Neuron (in vitro differentiated cells): ENCODE results near the gene RPS2.

Source experiments
- H2AFZ ChIP-seq: one replicate; pipeline ENCODE4 v1.6.1; 2013; ENCODE audit warnings: low read depth, mild to moderate bottlenecking, inconsistent platforms, low read length, moderate library complexity
- H3K27me3 ChIP-seq: one replicate; pipeline ENCODE4 v1.6.1; 2013; ENCODE audit warnings: low read length; ENCODE audit not compliant: insufficient read depth
- H3K36me3 ChIP-seq: one replicate; pipeline ENCODE4 v1.6.1; 2013; ENCODE audit warnings: low read length; ENCODE audit not compliant: insufficient read depth
- H3K4me1 ChIP-seq: one replicate; pipeline ENCODE4 v1.6.1; 2013; ENCODE audit warnings: low read length; ENCODE audit not compliant: insufficient read depth
- H3K4me3 ChIP-seq: 2 replicates; pipeline ENCODE4 v1.5.1; 2013; ENCODE audit warnings: mild to moderate bottlenecking, low read length, moderate library complexity
- H3K9me3 ChIP-seq: one replicate; pipeline ENCODE4 v1.6.1; 2013; ENCODE audit warnings: low read length

Gene RPS2

DNA sequence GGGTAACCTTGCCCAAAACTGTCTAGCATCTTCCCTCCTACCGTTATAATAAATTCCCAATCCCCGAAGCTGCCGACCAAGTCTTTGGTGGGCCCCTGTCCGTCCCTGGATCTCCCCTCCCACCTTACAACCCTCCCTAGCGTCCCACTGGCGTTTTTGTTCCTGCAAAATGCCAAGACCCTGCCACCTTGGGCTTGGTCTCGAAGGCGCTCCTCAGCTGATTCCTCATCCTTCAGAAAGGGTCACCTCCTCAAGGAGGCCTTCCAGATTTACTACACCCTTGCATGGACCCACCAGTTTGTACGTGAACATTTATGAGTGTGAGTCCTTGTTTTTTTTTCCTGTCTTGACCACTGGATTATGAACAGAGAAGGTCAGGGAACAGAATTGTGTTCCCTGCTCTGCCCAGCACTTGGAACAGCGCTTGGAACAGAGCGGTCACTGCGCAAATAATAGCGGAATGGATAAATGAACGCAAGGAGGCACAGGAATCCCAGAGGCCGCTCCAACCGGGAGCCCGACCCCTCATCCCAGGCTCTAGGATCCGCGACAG lies 18.4 kb upstream of the RPS2 start:
- Histone ChIP-seq H3K4me1 (peaks cover 32% of the 10 kb centered on the region), H3K27me3 (no peaks in the 10 kb centered on the region), H3K9me3 (no peaks in the 10 kb centered on the region), H3K36me3 (peaks cover 28% of the 10 kb centered on the region), H2AFZ (peak overlapping the region; percentile 54), H3K4me3 (peak overlapping the region; percentile 46)

DNA sequence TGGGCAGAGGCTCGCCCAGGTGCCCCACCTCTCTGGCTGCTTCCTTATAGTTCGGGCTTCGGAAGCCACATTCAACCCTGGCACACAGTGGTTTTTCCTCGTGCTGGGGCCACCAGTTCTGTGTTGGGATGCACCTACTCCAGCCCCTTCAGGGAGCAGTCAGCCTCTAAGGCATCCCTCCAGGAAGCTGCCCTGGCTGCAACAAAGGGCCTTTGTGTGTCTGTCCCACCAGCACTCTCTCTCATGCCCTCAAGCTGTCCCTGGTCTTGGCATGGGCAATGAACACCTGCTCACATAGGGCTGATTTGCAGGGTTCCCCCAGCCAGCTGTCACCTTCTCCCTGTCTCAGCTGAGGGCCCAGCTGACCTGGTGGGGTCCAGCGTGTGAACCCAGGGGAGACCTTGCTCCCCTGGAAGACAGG lies 17.4 kb upstream of the RPS2 start:
- H3K4me1 ChIP-seq, result peaks cover 32% of the 10 kb centered on the region
- no peaks in the 10 kb centered on the region for H3K27me3 ChIP-seq
- no peaks in the 10 kb centered on the region for H3K9me3 ChIP-seq
- peaks cover 38% of the 10 kb centered on the region for H3K36me3 ChIP-seq
- no peak overlapping the region for H3K4me3 ChIP-seq
- no peak overlapping the region for H2AFZ ChIP-seq

DNA sequence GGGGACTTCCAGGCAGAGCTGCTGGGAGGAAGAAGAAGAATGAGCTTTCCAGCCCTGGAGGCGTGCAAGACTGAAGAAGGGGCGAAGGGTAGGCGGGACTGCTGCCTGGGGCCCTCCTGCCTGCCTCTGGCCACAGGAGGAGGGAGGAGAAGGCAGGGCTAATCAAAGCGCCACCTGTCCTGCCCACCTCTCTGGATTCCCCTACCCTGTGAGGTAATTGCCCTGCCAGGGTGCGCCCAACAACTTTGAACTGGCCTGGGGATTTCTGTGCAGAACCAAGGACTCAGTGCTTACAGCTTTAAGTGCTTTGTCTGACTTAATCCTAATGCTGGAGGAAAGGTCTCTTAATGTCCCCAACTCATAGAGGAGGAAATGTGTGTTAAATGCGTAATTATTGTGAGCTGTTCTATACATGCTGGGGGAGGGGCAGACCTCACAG lies 16.8 kb upstream of the RPS2 start, which contains the start of gene NOXO1:
Gene NOXO1, minus strand, starts transcription at position 72 of the 439 bp plus-strand sequence. CDS start 290 bp downstream, outside the sequence.
- Histone ChIP-seq H3K4me3 (no peak within 1 kb of the TSS), H3K27me3 (no peaks in the 10 kb centered on the region), H3K4me1 (peaks cover 32% of the 10 kb centered on the region), H3K36me3 (peaks cover 38% of the 10 kb centered on the region), H3K9me3 (no peaks in the 10 kb centered on the region), H2AFZ (no peak within 1 kb of the TSS)

DNA sequence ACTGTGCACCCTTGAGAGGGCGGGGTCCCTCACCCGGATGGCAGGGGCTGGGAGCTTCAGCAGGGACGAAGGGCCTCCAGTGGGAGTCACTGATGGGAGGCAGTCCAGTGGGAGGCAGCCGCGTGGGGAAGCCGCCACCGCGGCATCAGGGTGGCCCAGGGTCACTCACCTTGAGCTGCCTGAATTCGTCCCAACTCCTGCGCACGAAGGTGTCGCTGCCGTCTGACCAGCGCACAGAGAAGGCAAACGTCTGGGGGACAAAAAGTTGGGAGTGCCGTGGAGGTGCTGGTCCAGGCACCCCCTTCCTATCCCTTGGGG lies 16.1 kb upstream of the RPS2 start:
- H3K36me3 ChIP-seq, result peaks cover 38% of the 10 kb centered on the region
- H2AFZ ChIP-seq, result no peak overlapping the region
- H3K27me3 ChIP-seq, result no peaks in the 10 kb centered on the region
- H3K4me1 ChIP-seq, result peaks cover 32% of the 10 kb centered on the region
- no peaks in the 10 kb centered on the region for H3K9me3 ChIP-seq
- H3K4me3 ChIP-seq, result no peak overlapping the region

DNA sequence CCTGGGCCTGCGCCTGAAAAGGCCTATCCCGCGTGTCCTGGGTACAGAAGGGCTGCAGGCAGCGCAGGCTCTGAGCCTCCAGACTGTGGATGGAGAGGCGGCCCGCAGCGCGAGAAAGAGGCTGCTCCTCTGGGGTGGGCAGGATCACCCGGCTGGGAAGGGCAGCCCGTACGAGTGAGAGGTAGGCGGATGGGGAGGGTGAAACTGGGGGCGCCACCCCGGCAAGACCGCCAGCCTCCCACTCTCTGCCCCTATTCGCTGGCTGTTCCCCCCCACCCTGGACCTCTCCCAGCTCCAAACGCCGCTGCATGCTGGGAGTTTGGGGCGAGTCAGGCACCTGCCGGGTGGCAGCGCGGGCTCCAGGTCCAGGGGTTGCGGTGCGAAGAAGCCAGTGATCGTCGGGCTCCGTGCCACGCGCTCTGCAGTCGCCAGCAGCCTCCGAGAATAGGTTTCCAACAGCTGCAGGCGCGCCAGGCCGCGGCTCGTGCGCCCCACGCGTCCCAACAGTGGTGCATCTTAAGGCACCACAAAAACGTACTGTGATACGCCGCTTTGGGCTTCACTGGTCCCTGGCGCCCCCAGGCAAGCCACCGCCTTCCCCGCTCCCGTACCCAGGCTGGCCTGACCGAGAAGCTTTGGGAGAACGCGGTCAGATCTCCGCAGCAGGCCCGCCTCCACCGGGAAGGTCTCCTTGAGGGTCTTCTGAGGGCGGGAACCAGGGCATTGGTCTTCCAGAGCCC lies 15.6 kb upstream of the RPS2 start:
- Histone ChIP-seq H3K27me3 (no peaks in the 10 kb centered on the region), H3K4me3 (no peak overlapping the region), H3K4me1 (peaks cover 26% of the 10 kb centered on the region), H2AFZ (no peak overlapping the region), H3K9me3 (no peaks in the 10 kb centered on the region), H3K36me3 (peaks cover 42% of the 10 kb centered on the region)

DNA sequence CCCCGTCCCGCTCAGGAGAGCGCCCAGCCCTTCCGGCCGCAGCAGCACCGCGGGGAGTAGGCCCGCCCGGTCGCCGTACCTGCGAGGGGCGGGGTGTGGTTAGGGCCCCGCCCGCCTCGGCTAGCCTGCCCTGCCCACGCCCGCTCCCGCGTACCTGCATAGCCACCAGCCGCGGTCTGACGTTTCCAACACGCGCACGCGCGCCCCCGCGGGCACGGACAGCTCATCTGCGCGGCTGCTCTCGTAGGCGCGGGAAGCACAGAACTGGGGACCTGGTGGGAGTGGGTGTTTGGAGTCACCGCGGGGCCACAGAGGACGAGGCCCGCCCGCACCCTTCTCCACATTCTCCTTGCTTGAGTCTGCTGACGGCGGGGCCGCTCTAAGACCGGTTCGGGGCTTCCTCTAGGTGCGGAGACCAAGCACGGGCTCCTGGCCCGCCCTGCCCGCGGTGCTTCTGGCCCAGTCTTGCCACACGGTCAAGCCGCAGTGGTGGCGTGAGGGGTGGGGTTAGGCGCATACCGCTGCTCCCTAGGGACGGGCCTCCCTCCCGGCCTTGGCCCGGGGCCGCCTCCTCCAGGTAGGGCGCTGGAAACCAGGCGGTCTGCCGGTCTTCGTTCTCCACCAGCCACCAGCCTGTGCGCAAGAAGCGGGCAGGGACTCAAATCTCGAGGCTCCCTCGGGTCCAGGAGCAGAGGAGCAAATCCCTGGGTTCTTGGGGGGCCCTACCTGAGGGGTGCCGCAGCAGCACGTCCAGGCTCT lies 14.8 kb upstream of the RPS2 start:
- H2AFZ ChIP-seq, result no peak overlapping the region
- no peak overlapping the region for H3K4me3 ChIP-seq

DNA sequence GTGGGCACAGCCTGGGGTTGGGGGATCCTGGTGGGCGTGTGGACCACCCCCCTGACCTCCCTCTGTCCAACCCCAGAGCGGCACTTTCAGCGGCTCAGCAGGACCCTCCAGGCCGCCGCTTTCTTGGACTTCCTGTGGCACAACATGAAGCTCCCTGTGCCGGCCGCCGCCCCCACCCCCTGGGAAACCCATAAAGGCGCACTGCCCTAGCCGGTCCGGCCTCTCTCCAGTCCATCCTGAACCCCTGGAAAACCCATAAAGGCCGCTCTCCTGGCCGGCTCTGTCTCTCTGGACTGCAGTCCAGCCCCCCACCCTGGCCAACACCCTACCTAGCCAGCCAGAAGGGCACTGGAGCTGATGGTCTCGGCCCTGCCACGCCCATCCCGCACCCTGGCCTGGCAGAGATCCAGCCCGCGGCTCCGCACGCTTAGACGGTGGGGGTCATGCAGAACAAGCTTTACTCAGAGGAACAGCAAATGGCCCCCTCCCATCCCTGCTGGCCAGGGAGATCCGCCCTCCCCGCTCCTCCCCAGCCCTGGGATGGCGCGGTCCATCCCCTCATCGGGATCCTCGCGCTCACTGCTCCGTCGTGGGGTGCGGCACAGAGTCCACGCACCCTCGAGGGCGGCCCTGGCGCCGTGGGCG lies 14.0 kb upstream of the RPS2 start:
- Histone ChIP-seq H3K9me3 (no peaks in the 10 kb centered on the region), H3K36me3 (peaks cover 47% of the 10 kb centered on the region), H3K4me1 (peaks cover 19% of the 10 kb centered on the region), H3K4me3 (no peak overlapping the region), H2AFZ (no peak overlapping the region), H3K27me3 (no peaks in the 10 kb centered on the region)

More for the DNA sequence above, 14.8 kb upstream of the RPS2 start:
- H3K9me3 ChIP-seq, result no peaks in the 10 kb centered on the region
- H3K36me3 ChIP-seq, result peaks cover 47% of the 10 kb centered on the region
- no peaks in the 10 kb centered on the region for H3K27me3 ChIP-seq
- H3K4me1 ChIP-seq, result peaks cover 20% of the 10 kb centered on the region

DNA sequence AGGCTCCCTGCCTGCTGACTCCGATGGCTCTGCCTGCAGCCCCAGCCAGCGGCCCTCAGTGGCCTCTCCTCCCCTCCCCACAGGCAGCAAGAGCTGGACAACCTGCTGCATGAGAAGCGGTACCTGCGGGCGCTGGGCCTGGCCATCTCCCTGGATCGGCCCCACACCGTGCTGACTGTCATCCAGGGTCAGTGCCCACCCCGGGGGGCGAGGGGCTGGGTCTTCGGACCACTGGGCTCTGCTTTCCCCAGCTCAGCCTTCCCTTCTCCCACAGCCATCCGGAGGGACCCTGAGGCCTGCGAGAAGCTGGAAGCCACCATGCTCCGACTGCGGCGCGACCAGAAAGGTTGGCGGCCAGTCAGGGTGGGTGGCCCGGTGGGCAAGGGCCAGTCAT lies 13.2 kb upstream of the RPS2 start:
- peaks cover 47% of the 10 kb centered on the region for H3K36me3 ChIP-seq
- H3K9me3 ChIP-seq, result no peaks in the 10 kb centered on the region
- no peak overlapping the region for H2AFZ ChIP-seq
- H3K4me1 ChIP-seq, result peaks cover 15% of the 10 kb centered on the region
- H3K27me3 ChIP-seq, result no peaks in the 10 kb centered on the region
- no peak overlapping the region for H3K4me3 ChIP-seq

DNA sequence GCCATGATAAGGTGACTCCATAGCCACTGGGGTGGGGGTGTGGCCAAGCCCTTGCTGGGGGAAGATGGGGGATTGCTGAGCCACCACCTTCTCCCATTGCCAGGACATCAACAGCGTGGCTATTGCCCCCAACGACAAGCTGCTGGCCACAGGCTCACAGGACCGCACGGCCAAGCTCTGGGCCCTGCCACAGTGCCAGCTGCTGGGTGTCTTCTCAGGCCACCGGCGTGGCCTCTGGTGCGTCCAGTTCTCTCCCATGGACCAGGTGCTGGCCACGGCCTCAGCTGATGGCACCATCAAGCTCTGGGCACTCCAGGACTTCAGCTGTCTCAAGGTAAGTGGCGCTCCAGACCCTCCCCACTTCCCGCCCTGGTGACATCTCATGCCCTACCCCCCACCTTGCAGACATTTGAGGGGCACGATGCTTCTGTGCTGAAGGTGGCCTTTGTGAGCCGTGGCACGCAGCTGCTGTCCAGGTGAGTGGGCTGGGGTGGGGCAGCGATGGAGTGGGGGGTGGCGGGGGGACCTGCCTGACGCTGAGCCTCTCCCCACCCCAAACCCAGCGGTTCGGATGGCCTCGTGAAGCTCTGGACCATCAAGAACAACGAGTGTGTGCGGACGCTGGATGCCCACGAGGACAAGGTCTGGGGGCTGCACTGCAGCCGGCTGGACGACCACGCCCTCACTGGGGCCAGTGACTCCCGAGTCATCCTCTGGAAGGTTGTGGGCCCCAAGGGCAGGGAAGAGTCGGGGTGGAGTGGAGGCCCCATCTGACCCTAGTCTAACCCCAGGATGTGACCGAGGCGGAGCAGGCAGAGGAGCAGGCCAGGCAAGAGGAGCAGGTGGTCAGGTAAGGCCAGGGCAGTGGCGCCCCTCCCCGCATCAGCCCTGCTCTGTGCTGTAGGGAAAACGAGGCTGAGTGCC lies 12.6 kb upstream of the RPS2 start:
- Histone ChIP-seq H3K9me3 (no peaks in the 10 kb centered on the region), H2AFZ (no peak overlapping the region), H3K4me1 (peaks cover 17% of the 10 kb centered on the region), H3K36me3 (peaks cover 47% of the 10 kb centered on the region), H3K4me3 (no peak overlapping the region), H3K27me3 (no peaks in the 10 kb centered on the region)

DNA sequence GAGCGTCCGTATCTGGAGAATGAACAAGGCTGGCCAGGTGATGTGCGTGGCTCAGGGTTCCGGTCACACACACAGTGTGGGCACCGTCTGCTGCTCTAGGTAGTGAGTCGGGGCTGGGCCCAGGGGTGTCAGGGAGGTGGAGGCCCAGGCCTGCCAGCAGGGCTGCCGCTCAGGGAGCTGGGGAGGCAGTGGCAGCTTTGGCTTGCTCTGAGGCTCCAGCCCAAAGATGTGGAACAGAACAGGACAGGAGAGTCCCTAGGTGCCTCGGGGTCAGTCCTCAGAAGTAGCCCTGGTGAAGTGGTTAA lies 11.5 kb upstream of the RPS2 start:
- Histone ChIP-seq H2AFZ (no peak overlapping the region), H3K9me3 (no peaks in the 10 kb centered on the region)

DNA sequence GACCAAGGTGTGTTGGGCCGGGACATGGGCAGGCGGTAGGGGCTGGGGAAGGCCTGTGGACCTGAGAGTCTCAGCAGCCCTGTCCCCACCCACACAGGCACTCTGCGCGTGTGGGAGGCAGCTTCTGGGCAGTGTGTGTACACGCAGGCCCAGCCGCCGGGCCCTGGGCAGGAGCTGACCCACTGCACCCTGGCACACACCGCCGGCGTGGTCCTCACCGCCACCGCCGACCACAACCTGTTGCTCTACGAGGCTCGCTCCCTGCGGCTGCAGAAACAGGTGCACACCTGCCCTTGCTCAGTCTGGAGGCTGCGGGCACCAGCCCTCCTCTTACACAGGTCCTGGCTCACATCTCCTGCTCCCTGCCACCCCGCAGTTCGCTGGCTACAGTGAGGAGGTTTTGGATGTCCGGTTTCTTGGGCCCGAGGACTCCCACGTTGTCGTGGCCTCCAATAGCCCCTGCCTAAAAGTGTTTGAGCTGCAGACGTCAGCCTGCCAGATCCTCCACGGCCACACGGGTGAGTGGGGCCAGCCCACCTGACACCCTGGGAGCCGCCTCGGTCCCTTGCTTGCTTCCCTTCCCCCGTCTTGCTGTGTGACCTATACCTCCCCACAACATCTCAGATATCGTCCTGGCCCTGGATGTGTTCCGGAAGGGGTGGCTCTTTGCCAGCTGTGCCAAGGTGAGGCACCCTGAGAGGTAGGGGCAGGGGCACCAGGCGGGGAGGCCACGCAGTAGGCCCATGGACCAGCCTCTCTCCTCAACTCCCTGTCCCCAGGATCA lies 11.0 kb upstream of the RPS2 start:
- Histone ChIP-seq H3K4me1 (peaks cover 10% of the 10 kb centered on the region), H3K9me3 (no peaks in the 10 kb centered on the region), H3K4me3 (no peak overlapping the region), H2AFZ (no peak overlapping the region), H3K27me3 (no peaks in the 10 kb centered on the region), H3K36me3 (peaks cover 47% of the 10 kb centered on the region)

More for the DNA sequence above, 11.5 kb upstream of the RPS2 start:
- peaks cover 47% of the 10 kb centered on the region for H3K36me3 ChIP-seq
- H3K4me1 ChIP-seq, result peaks cover 7% of the 10 kb centered on the region
- H3K27me3 ChIP-seq, result no peaks in the 10 kb centered on the region
- H3K4me3 ChIP-seq, result no peak overlapping the region
